PC-9 (cell line): Measurements from ENCODE around the gene NHS.

Experiments used
- EZH2 ChIP-seq: fragments of 200-600 bp; sonication (generic); IDR thresholded peaks from 2 replicates; pipeline ENCODE4 v1.8.0; 2017; ENCODE audit warnings: antibody characterized with exemption, low read depth
- TF ChIP-seq, protein P1 (sequence below): fragments of 200-600 bp; sonication (generic); conservative IDR thresholded peaks from 2 replicates; pipeline ENCODE4 v1.6.1; 2017; ENCODE audit warnings: mixed run types, antibody characterized with exemption, mild to moderate bottlenecking, moderate library complexity

DNA sequence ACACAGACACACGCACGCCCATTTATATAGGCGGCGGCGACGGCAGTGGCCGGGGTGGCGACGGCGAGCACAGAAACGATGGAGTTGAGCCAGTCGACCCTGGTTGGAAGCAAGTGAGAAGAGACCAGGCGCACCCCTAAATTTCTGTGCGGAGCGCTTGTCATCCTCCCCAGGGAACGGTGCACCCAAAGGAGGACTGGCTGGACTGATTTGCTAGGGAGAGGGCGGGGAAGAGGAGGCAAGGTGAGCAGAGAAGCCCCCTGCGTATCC, 302 bp downstream of the NHS start:
- TF ChIP-seq EZH2, result no peak
- TF ChIP-seq, protein P1, sequence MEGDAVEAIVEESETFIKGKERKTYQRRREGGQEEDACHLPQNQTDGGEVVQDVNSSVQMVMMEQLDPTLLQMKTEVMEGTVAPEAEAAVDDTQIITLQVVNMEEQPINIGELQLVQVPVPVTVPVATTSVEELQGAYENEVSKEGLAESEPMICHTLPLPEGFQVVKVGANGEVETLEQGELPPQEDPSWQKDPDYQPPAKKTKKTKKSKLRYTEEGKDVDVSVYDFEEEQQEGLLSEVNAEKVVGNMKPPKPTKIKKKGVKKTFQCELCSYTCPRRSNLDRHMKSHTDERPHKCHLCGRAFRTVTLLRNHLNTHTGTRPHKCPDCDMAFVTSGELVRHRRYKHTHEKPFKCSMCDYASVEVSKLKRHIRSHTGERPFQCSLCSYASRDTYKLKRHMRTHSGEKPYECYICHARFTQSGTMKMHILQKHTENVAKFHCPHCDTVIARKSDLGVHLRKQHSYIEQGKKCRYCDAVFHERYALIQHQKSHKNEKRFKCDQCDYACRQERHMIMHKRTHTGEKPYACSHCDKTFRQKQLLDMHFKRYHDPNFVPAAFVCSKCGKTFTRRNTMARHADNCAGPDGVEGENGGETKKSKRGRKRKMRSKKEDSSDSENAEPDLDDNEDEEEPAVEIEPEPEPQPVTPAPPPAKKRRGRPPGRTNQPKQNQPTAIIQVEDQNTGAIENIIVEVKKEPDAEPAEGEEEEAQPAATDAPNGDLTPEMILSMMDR, result no peak
